HG02981 (cell line): ENCODE data around the gene AGT.
"Not testable (repeated sequence)": the region's sequence is repeated elsewhere in the genome, so short reads cannot be mapped to it uniquely, and the experiment has no call there.

ENCODE experiments used
- ATAC-seq: cut with Tn5 transposase; IDR thresholded peaks from one replicate; pipeline ENCODE4 v1.9.1; 2021; ENCODE audit warnings: mild to moderate bottlenecking, moderate library complexity; ENCODE audit not compliant: unreplicated experiment

Gene AGT

GRCh38 chr1:230694464-230694863 lies 19.5 kb downstream of the AGT start:
- ATAC-seq = no peak

DNA sequence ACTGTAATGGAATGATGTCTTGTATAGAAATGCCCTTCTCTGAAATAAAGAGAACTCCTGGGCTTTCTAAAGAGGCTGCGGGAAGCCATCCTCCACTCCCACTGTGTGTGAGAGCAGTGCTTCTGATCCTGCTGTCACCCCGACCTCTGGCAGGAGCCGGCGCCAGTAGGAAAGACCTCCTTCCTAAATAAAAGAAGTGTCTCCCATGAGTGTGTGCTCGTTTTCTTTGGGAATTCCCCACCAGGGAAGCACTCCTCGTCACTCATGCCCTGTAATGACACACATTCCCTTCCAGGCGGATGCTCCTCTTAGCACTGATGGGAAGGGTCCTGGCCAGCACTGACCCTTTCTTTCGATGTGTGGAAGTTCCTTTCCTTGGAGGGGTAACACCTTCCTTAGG lies 20.1 kb downstream of the AGT start:
- ATAC-seq = no peak

- no peak for ATAC-seq
These were observed 20.7 kb downstream of the AGT start for GRCh38 chr1:230693221-230693620.

GRCh38 chr1:230691615-230692014 lies 22.3 kb downstream of the AGT start:
- no peak for ATAC-seq

GRCh38 chr1:230690101-230690500 lies 23.8 kb downstream of the AGT start:
- no peak for ATAC-seq

DNA sequence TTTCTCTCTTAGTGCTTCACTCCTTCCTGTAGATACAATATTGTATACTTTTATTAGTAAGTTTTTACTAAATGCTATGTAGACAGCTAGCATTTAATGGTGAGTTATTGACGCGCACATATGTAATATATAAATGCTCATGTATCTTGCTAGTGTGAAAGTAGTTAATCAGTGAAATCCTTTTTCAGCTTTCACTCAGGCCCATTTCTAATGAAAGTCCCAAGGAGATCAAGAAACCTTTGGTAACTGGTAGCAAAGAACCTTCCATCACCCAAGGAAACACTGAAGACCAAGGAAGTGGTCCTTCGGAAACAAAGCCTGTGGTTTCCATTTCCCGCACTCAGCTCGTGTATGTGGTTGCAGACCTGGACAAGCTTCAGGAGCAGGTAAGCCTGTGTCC lies 27.2 kb downstream of the AGT start:
- no peak for ATAC-seq

DNA sequence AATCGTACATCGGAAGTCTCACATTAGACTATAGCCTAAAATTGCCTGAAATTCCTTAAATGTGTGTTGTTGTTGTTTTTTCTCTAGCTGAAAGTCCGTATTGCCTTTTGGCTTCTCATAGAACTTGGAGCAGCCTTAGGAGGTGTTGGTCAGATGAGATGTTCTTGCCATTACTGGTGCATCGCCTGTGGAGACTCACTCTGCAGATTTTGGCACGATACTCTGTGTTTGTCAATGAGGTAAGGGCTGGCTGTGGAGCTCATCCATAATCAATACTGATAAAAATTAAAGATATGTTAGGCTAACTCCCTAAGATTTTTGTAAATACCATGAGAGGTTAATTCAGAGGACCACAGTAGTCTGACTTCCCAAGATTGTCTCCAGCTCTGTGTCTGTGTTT lies 28.9 kb downstream of the AGT start:
- no peak for ATAC-seq

DNA sequence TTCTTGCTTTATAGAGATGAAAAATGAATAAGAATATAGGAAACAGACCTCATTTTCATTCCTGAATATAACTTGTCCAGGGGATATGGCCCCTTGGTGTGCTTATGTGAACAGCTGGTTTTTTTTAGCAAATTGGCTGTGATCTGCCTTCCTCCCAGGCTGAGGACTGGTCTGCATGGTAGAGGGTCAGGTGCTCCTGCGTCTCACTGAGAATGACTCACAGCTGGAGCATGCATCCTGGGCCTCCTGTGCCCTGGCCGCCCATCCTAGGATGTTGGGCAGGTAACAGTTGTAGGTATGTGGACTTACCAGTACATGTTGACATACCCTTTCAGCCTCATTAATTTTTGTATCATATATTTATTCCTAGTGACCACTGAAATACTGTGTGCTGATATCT lies 29.8 kb downstream of the AGT start:
- no peak for ATAC-seq

- ATAC-seq = no peak
These were observed 30.9 kb downstream of the AGT start for GRCh38 chr1:230682882-230683610.

DNA sequence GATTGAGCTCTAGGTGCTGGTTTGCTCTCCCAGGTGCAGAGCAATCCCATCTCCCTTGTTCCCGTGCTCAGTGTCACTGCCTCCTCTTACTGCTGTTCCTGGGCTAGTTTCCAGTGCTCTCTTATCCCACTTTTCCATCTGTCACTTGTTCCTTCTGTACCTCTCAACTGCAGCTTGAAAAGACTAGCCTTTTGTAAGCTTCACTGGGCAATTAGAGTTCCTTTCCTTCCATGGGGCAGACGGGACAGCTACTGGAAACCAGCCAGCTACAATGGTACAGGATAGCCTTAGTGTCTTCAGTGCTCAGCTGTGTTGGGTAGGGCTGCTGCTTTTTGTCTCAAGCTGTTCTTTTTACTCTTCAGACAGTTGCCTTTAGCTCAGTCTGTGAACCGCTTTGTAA lies 31.6 kb downstream of the AGT start:
- ATAC-seq = no peak

- ATAC-seq = no peak
These were observed 32.3 kb downstream of the AGT start for GRCh38 chr1:230681599-230681998.

DNA sequence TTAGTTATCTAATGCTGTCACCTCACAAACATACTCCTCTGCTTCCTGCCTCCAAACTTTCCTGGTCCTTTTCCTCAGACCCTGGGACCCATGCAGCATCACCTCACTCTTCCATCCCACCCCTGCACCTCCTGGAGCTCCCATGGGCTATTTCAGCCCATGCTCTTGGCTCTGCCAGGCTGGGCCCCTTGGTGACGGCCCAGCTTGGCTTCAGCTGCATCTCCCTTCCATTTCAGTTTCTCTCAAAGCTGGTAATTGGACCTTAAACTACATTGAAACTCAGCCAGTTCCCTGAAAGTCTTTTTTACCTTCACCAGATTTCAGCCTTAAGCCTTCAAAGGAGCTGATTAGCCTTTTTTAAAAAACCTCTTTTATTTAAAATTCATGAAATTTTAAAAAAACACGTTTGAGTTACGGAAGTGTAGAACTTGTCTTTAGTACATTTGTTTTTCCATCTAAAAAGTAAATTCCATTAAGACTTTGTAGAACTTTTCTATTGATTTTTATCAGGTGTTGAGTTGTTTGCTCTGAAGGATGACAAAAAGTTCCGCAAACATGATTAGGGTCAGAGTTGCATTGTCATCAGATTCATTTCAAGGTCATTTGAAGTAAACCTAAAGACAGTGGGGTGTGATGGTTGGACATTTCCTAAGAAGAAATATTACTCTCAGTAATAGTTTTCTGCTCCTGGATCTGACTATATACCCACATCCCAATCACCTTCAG lies 33.5 kb downstream of the AGT start:
- no peak for ATAC-seq

DNA sequence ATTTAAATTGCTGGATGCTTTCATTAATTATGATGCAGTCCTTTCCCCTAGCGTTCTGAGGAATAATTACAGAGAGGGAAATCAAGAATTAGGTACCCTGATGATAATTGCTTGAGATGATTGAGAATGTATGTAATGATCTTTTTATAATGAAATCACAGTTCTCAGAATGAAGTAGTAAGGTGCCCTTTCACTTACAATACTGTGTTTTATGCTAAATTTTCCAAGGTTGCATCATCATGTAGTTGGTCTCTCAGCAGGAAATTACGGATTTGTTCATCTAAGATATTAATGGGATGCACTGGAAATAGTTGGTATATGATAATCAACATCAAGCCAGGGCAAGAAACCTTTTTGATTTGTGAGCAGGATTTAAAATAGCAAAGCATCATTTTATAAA lies 34.1 kb downstream of the AGT start:
- no peak for ATAC-seq

DNA sequence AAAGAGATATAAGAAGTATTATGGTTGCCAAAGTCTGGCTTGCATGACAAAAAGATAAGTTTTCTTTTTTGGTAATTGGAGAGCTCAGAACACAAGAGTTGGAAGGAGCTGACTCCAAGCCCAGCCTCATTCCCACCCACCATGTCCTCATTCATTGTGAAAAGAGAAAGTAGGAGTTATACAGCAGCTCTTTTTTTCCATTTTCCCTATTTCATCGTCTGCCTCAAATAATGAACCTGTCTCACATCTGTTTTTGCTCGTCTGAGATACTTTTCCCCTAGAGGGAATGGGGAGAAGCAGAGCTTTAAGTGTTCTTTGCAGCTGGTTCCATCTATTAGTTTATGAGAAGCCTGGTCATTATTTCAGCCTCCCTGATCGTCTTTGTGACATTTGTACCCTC lies 34.7 kb downstream of the AGT start:
- ATAC-seq = no peak

DNA sequence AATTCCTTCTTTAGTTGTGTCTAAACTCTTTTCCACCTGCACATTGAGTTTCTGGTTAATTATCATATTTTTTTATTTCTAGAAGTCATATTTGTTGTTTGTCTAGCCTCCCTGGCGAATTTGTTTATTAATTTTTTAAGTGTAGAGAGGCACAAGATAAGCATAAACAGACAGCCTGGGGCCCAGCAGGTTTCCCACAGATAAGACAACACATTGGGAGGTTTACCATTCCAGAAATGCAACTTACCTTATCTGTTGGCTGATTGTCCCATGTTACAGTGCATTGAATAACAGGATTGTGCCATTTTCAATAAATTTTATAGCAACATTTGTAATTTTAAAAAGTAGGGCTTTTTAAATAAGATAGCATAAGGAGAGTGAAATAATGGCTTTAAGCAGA lies 36.7 kb downstream of the AGT start:
- no peak for ATAC-seq

GRCh38 chr1:230674581-230674980 lies 39.3 kb downstream of the AGT start:
- ATAC-seq = no peak

DNA sequence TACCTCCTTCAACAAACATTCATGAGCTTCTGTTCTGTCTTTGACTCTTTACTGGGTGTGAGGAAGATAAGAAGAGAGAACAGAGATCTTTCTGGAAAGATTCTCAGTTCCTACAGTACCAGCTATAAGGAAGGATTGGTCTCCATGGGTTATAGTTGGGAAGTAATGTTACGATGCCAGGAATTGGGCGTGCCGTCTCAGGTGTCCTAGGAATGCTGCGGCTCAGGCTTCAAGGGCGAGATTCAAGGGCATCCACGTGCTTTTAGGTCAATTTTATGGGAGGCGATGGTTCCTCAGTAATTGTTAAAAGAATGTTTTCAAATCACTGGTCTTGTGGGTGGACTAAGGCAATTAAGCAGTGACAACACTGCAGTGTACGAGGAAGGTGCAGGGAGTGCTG lies 44.4 kb downstream of the AGT start:
- ATAC-seq = no peak

GRCh38 chr1:230668227-230668626 lies 45.7 kb downstream of the AGT start:
- no peak for ATAC-seq

DNA sequence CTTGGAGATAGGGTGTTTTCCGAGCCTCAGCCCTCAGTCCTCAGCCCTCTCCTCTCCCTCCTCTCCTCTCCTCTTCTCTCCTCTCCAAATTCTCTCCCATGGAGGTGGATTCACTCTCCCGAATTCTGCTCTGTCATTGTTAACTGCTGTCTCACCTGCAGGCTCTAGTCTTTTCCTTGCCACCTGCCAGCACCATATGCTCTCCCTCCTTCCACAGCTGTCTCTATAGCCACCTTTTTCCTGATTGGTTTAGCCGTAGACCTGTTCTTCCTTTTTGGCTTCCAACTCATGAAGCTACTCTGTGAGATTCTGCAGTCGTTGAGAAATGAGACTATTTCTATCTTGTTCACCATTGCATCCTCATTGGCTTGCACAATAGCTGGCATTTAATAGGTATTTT lies 51.9 kb downstream of the AGT start:
- ATAC-seq = no peak

DNA sequence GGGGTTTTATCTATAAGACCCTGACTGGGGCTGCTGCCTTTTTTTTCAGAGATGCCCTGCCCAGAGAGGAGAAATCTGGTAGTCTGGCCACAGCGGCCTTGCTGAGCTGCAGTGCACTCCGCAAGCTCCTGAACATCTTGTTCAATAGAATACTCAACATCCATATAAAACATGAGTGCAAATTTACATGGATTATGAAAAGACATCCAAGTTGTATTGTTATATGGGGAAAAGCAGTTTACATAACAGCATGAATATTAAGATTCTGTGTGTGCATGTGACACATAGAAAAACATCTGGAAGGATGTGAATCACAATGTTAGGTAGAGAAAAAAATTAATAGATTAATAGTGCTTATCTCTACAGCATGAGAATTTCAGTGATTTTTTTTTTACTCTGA lies 55.2 kb downstream of the AGT start:
- ATAC-seq = no peak

DNA sequence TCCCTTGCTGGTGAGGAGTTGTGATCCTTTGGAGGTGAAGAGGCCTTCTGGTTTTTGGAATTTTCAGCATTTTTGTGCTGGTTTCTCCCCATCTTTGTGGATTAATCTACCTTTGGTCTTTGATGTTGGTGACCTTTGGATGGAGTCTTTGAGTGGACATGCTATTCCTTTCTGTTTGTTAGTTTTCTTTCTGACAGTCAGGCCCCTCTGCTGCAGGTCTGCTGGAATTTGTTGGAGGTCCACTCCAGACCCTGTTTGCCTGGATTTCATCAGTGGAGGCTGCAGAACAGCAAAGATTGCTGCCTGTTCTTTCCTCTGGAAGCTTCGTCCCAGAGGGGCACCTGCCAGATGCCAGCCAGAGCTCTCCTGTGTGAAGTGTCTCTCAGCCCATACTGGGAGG lies 55.8 kb downstream of the AGT start:
- not testable (repeated sequence) for ATAC-seq

- ATAC-seq = not testable (repeated sequence)
These were observed 57.2 kb downstream of the AGT start for GRCh38 chr1:230656719-230657118.
